Heart left ventricle (tissue), 13 donors: ENCODE measurements around the gene CIDEC.

Source experiments
- CTCF ChIP-seq, 12 donors: fragments of 200-600 bp; sonication (generic) in 4 of 12; IDR thresholded peaks; one replicate each; pipeline versions ENCODE4 v1.5.0 to v1.8.0; 2018 to 2022; ENCODE audit warnings: antibody characterized with exemption in 12 of 12, mild to moderate bottlenecking in 5 of 12
- POLR2A ChIP-seq, 2 donors: fragments of 450-650 bp; IDR thresholded peaks; one replicate each; pipeline ENCODE4 v1.6.1; 2017; ENCODE audit warnings: antibody characterized with exemption in 2 of 2, mild to moderate bottlenecking in 2 of 2, moderate library complexity in 2 of 2
- donor health status: ischemic (EF 13 %, LVEDD 7.1; RV severe dilation, severe dysfunction).
- donor health status: DM: no; HTN: yes; CAD: no.
- donor health status: DM: no; HTN: no; CAD: no.
- donor health status: ischemic (EF 25% LVEDD 6.9; RV normal size, moderate dysfunction).
- donor health status: ischemic (EF 25% LVEDD 5.7; RV mildly dilated, moderate dysfunction).
- donor health status: ischemic (EF 35%, LVEDD 5.7; RV mildly dilated, moderate dysfunction).
- donor health status: nonischemic (EF 11% LVEDD 7.7; RV severe dilation, severe dysfunction).
- donor health status: DM: yes; HTN: yes; CAD: no.
- donor health status: PGD.
- donor health status: ischemic (EF 29% LVEDD 5.4; RV normal size, mild dysfunction).
- donor health status: nonischemic (EF 23%, LVEDD 6.1; RV moderate dilation, normal function).

- TF ChIP-seq CTCF (IDR thresholded peaks at IDR 0.05) (no peak), POLR2A (IDR thresholded peaks at IDR 0.05) (no peak)
Observed at GRCh38 chr3:9820946-9821345, 59.1 kb downstream of the CIDEC start.
